Stimulated activated effector memory CD8-positive, alpha-beta T cell treated with anti-CD3 and anti-CD28 coated beads, Interleukin-12 subunit alpha, Interleukin-12 subunit beta, amount 100 ng/mL, for 72 hours (primary cell): ENCODE results near the gene TPP2.

Experiments
- ATAC-seq: fragments of 150-1000 bp; cut with Tn5 transposase; 2 replicates; pipeline ENCODE4 v1.10.0; 2021
- DNase-seq, 2 donors: peaks; one replicate each; pipeline ENCODE4 v3.0.0; 2021 to 2022; ENCODE audit warnings: low spot score in 2 of 2
- H3K27ac Mint-ChIP-seq: one replicate; pipeline ENCODE4 v1.8.0; 2022; ENCODE audit warnings: mild to moderate bottlenecking, mixed read lengths
- H3K36me3 Mint-ChIP-seq: one replicate; pipeline ENCODE4 v1.8.0; 2022; ENCODE audit warnings: mild to moderate bottlenecking, mixed read lengths
- H3K4me1 Mint-ChIP-seq: one replicate; pipeline ENCODE4 v1.8.0; 2022; ENCODE audit warnings: mixed read lengths
- H3K4me3 Mint-ChIP-seq: one replicate; pipeline ENCODE4 v1.8.0; 2022; ENCODE audit warnings: mild to moderate bottlenecking, mixed read lengths
- H3K9me3 Mint-ChIP-seq: one replicate; pipeline ENCODE4 v1.8.0; 2022; ENCODE audit warnings: mixed read lengths

TPP2 gene

GRCh38 chr13:102690883-102691282 is 94.1 kb downstream of the TPP2 start:
- Mint-ChIP-seq H3K9me3 (no peaks in the 10 kb centered on the region), H3K4me3 (no peak overlapping the region), H3K27ac (no peak overlapping the region), H3K36me3 (no peaks in the 10 kb centered on the region), H3K4me1 (peaks cover 7% of the 10 kb centered on the region)
- DNase-seq, result no peak
- no peak for ATAC-seq

- H3K9me3 Mint-ChIP-seq, result no peaks in the 10 kb centered on the region
- no peak for ATAC-seq
These were observed 95.7 kb downstream of the TPP2 start for GRCh38 chr13:102692491-102692826.

GRCh38 chr13:102693250-102693649 is 96.5 kb downstream of the TPP2 start:
- ATAC-seq, result no peak
- no peaks in the 10 kb centered on the region for H3K9me3 Mint-ChIP-seq

More at GRCh38 chr13:102692491-102692826, 95.7 kb downstream of the TPP2 start:
- Mint-ChIP-seq H3K4me3 (no peak overlapping the region), H3K4me1 (no peaks in the 10 kb centered on the region), H3K27ac (no peak overlapping the region), H3K36me3 (no peaks in the 10 kb centered on the region)
- no peak for DNase-seq

GRCh38 chr13:102693776-102694175 is 97.0 kb downstream of the TPP2 start:
- no peak overlapping the region for H3K27ac Mint-ChIP-seq
- DNase-seq, result no peak
- ATAC-seq, result no peak
- H3K36me3 Mint-ChIP-seq, result no peaks in the 10 kb centered on the region
- H3K9me3 Mint-ChIP-seq, result peaks cover 4% of the 10 kb centered on the region
- H3K4me1 Mint-ChIP-seq, result no peaks in the 10 kb centered on the region
- no peak overlapping the region for H3K4me3 Mint-ChIP-seq

More at GRCh38 chr13:102693250-102693649, 96.5 kb downstream of the TPP2 start:
- H3K27ac Mint-ChIP-seq, result no peak overlapping the region
- no peaks in the 10 kb centered on the region for H3K36me3 Mint-ChIP-seq
- DNase-seq, result no peak
- H3K4me3 Mint-ChIP-seq, result no peak overlapping the region
- no peaks in the 10 kb centered on the region for H3K4me1 Mint-ChIP-seq

- no peak for ATAC-seq
These were observed 98.2 kb downstream of the TPP2 start, which contains the start of gene METTL21C for GRCh38 chr13:102694937-102695336. Gene METTL21C, minus strand, starts transcription at chr13:102695044. Its CDS starts 546 bp downstream, at chr13:102694498.

GRCh38 chr13:102696465-102696864 is 99.7 kb downstream of the TPP2 start:
- no peak for ATAC-seq
- Mint-ChIP-seq H3K4me3 (no peak overlapping the region), H3K36me3 (no peaks in the 10 kb centered on the region), H3K9me3 (peaks cover 4% of the 10 kb centered on the region), H3K4me1 (no peaks in the 10 kb centered on the region), H3K27ac (no peak overlapping the region)
- DNase-seq, result no peak

More at GRCh38 chr13:102694937-102695336, 98.2 kb downstream of the TPP2 start, which contains the start of gene METTL21C:
- H3K36me3 Mint-ChIP-seq, result no peaks in the 10 kb centered on the region
- no peaks in the 10 kb centered on the region for H3K4me1 Mint-ChIP-seq
- DNase-seq, result no peak
- H3K27ac Mint-ChIP-seq, result no peak within 1 kb of the TSS
- peaks cover 4% of the 10 kb centered on the region for H3K9me3 Mint-ChIP-seq
- no peak within 1 kb of the TSS for H3K4me3 Mint-ChIP-seq

GRCh38 chr13:102697264-102697663 is 100.5 kb downstream of the TPP2 start:
- no peak for ATAC-seq

GRCh38 chr13:102697929-102698648 is 101.3 kb downstream of the TPP2 start:
- no peaks in the 10 kb centered on the region for H3K36me3 Mint-ChIP-seq
- no peaks in the 10 kb centered on the region for H3K4me1 Mint-ChIP-seq
- no peak overlapping the region for H3K27ac Mint-ChIP-seq
- no peak overlapping the region for H3K4me3 Mint-ChIP-seq
- peaks cover 4% of the 10 kb centered on the region for H3K9me3 Mint-ChIP-seq
- ATAC-seq (no peak), DNase-seq (no peak)

More at GRCh38 chr13:102697264-102697663, 100.5 kb downstream of the TPP2 start:
- Mint-ChIP-seq H3K27ac (no peak overlapping the region), H3K36me3 (no peaks in the 10 kb centered on the region), H3K4me1 (no peaks in the 10 kb centered on the region), H3K4me3 (no peak overlapping the region), H3K9me3 (peaks cover 4% of the 10 kb centered on the region)
- no peak for DNase-seq

- no peak for ATAC-seq
- Mint-ChIP-seq H3K4me3 (no peak overlapping the region), H3K4me1 (no peaks in the 10 kb centered on the region), H3K9me3 (peaks cover 4% of the 10 kb centered on the region), H3K27ac (no peak overlapping the region), H3K36me3 (no peaks in the 10 kb centered on the region)
- no peak for DNase-seq
These were observed 101.8 kb downstream of the TPP2 start for GRCh38 chr13:102698649-102698980.

- no peak for ATAC-seq
- Mint-ChIP-seq H3K27ac (no peak overlapping the region), H3K36me3 (no peaks in the 10 kb centered on the region), H3K4me1 (no peaks in the 10 kb centered on the region), H3K4me3 (no peak overlapping the region), H3K9me3 (peaks cover 4% of the 10 kb centered on the region)
- no peak for DNase-seq
These were observed 102.7 kb downstream of the TPP2 start for GRCh38 chr13:102699504-102699903.

- Mint-ChIP-seq H3K4me3 (no peak overlapping the region), H3K36me3 (no peaks in the 10 kb centered on the region), H3K9me3 (peaks cover 4% of the 10 kb centered on the region), H3K4me1 (no peaks in the 10 kb centered on the region), H3K27ac (no peak overlapping the region)
- no peak for ATAC-seq
- DNase-seq, result no peak
These were observed 103.6 kb downstream of the TPP2 start for GRCh38 chr13:102700088-102701031.

GRCh38 chr13:102701331-102701730 is 104.5 kb downstream of the TPP2 start:
- Mint-ChIP-seq H3K27ac (no peak overlapping the region), H3K9me3 (peaks cover 4% of the 10 kb centered on the region), H3K36me3 (no peaks in the 10 kb centered on the region), H3K4me1 (no peaks in the 10 kb centered on the region), H3K4me3 (no peak overlapping the region)
- no peak for DNase-seq
- ATAC-seq, result no peak

- H3K27ac Mint-ChIP-seq, result no peak overlapping the region
- no peak overlapping the region for H3K4me3 Mint-ChIP-seq
- no peaks in the 10 kb centered on the region for H3K4me1 Mint-ChIP-seq
- no peak for DNase-seq
- peaks cover 4% of the 10 kb centered on the region for H3K9me3 Mint-ChIP-seq
- no peak for ATAC-seq
- H3K36me3 Mint-ChIP-seq, result no peaks in the 10 kb centered on the region
These were observed 106.4 kb downstream of the TPP2 start for GRCh38 chr13:102702965-102703725.

GRCh38 chr13:102703726-102704035 is 106.9 kb downstream of the TPP2 start:
- H3K27ac Mint-ChIP-seq, result no peak overlapping the region
- ATAC-seq (no peak), DNase-seq (no peak)
- H3K4me1 Mint-ChIP-seq, result no peaks in the 10 kb centered on the region
- H3K9me3 Mint-ChIP-seq, result peaks cover under 1% of the 10 kb centered on the region
- no peak overlapping the region for H3K4me3 Mint-ChIP-seq
- H3K36me3 Mint-ChIP-seq, result no peaks in the 10 kb centered on the region
